IPS-NIHi11 (cell line): Measurements from ENCODE around the gene GAS7.

ENCODE experiments used
- DNase-seq: peaks from one replicate; pipeline ENCODE4 v3.0.0; 2012; ENCODE audit warnings: mixed read lengths, low spot score

The GAS7 gene

GRCh38 chr17:9916108-9916507 is 282.3 kb downstream of the GAS7 start:
- DNase-seq, result no peak

GRCh38 chr17:9913476-9913875 is 284.9 kb downstream of the GAS7 start:
- no peak for DNase-seq

DNA sequence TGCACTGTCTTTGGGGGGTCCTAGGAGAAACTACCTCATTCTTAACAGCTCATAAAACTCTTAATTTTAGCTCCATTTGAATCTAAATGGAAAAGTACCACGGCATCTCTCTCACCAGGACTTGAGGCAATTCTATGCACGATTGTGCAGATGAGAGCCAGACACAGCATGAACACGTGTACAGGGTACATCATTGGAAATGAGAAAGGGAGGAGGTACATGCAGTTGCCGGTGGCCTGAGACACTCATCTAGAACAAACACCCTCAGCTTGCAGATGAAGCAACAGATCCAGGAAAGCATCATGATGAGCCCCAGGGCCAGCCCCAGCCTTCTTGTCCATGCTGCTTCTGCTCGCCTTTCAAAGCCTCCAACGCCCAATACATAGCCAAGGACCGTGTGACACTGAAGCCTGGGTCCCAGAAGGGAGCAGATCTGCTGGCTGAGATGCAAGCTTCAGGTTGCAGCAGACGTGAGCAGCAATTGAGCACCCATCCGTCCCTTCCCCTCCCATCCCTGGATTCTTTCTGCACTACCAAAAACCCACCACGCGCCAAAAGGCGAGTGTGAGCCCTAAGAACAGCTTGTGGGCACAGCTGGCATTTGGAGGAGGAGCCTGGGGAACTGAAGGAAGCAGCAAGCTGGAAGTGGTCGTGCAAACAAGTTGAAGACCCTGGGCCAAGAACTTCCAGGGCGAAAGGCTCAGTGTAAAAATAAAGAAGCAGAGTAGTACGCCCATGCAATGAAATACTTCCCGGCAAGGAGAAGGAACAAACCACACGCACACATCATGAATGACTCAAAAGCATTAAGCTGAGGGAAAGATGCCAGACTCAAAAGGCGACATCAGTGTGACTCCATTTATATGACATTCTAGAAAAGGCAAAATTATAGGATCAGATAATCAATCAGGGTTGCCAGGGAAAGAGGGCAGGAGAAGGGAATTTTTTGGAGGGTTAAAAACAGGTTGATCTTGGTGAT is 286.0 kb downstream of the GAS7 start:
- no peak for DNase-seq

GRCh38 chr17:9911089-9911488 is 287.3 kb downstream of the GAS7 start:
- no peak for DNase-seq

DNA sequence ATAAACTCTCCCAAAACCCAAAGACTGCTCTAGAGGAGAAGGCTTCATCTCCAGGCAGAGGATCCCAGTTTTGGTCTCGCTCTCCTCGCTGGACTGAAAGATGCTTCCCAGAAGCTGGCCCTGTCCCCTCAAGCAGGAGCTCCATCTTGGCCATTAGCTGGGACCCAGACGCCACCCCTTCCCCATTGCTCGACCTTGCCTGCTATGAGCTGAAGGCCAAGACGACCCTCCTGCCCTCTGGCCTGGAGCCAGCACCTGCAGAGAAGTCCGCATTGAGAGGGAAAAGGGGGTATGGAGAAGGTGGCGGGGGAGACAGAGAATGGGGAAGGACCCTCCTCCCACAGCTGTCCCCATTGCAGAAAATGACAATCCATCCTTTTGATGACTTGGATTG is 289.8 kb downstream of the GAS7 start:
- DNase-seq, result no peak

DNA sequence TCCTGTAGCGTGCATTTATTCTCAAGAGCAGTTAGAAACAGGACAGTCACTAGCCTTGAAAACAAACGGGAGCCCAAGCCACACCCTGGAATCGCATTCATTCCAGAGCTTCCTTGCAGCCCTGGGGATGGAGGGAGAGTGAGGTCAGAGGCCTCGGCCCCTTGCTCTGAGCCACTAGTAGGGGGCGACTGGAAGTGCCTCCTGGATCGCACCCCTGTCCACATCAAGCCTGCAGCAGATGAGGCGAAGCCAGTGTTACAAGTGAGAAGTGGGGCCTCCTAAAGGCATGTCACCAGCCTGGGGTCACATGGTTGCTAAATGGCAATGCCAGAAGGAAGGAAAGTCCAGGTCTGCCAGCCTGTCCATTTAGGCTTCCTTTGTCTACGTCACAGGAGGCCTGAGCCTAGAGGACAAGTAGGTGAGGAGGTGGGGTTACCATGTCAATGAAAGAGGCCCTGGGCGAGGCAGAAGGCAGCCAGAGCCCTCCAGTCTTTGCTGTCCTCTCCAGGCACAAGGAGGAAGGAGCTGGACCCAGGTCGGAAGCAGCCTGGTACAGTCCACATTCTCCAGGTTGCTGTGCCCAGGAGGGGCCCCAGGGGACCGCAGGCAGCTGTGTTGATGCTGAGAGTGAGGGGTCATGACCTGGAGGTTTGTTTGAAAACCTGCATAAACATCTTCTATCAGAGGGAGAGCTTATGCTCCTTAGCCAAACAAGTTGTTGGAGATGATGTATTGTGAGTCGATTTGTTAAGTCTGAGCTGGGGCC is 290.3 kb downstream of the GAS7 start:
- peak; percentile 35 for DNase-seq

- no peak for DNase-seq
Observed at GRCh38 chr17:9907131-9907530, 291.3 kb downstream of the GAS7 start.

- no peak for DNase-seq
Observed at GRCh38 chr17:9906616-9907015, 291.8 kb downstream of the GAS7 start.

- DNase-seq, result peak; percentile 87
Observed at GRCh38 chr17:9905902-9906301, 292.5 kb downstream of the GAS7 start.

DNA sequence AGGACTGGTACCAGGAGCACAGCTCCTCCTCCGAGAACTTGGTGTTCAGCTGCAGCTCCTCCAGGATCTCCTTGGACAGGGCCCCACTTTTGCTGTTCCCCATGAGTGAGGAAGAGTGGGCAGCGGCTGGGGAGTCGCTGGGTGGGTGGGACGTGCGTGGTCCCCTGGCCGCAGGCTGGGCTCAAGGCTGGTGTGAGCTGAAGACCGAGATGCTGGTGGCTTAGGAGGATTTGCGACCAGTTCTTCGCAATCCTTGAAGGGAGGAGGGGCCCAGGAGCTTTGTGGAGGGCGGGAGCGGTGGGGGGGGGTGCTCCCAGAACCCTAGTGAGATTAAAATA is 293.4 kb downstream of the GAS7 start, which contains the start of gene RCVRN:
TSS of gene RCVRN (minus strand) at position 194 of the 338 bp plus-strand sequence. CDS start at position 103, 91 bp downstream.
- DNase-seq, result no peak

- DNase-seq, result no peak
Observed at GRCh38 chr17:9904277-9905077, 293.9 kb downstream of the GAS7 start.

GRCh38 chr17:9902120-9902519 is 296.3 kb downstream of the GAS7 start:
- DNase-seq, result peak; percentile 38

GRCh38 chr17:9900784-9901183 is 297.6 kb downstream of the GAS7 start:
- no peak for DNase-seq

- no peak for DNase-seq
Observed at GRCh38 chr17:9900044-9900594, 298.3 kb downstream of the GAS7 start.

DNA sequence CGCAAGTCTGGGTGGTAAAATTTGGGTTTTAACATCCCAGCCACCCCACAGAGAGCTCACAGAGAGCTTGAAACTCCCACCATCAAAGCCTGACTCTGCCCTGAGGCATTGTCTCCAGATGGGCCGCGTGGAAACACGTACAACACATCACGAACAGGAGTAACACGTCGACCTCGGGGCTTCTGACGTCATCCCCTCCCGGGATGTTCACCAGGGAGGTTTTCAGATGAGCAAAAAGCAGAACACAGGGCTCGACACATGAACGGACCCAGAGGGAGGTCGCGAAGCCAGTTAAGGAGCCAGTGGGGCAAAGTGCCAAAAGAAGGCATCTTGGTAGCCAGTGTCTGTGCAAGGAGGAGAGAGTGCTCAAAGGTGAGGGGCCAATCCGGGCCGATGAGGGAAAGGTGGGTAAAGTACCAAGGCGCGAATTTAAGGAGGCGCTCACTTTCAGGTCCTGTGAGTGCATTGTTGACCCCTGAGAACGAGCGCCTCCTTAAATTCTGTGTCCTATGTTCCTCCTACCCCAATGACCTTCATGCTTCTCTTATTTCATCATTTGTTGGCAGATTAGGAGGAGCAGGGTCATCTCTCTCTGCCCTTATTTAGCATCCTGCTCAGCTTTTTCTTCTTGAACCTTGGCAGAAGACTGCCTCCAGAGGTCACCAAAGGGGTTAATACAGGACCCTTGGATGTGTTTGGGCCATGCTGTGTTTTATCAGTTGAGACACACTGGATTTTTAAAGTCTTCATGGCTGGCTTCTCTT is 298.9 kb downstream of the GAS7 start:
- no peak for DNase-seq

DNA sequence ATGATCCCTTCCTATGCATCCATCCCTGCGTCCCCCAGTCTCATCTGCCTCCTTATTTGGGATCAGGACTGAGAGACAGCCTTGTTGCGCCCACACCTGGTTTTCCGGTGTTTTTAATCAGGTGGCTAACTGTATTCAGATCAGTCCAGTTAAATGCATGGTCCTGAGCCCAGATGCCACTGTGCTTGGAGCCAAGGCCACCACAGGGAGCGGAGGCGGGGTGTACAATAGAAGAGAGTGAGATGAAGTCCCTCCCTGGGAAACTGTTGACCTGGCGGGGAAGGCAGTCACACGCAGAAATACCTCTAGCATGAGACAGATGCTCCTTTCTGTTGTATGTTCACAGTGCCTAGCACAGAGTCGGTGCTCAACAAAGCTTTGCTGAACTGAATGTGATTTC is 299.6 kb downstream of the GAS7 start:
- no peak for DNase-seq

- no peak for DNase-seq
Observed at GRCh38 chr17:9897372-9897968, 300.9 kb downstream of the GAS7 start.

DNA sequence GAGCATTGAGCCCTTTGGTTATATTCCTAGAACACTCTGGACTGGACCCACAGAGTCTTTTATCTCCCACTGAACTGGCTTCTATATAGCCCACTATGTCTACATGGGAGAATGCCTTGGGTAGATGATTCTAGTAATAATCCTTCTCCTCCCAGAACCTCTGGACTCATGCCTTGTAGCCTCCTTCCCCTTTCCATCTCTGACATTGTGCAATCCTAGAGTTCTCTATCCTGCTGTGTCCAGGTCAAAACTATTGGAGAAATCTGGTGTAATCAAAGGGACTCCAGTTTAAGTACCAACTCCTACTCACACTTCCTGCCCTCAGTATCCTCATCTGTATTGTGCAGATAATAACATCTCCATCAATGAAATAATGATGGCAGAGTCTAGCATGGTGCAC is 302.5 kb downstream of the GAS7 start:
- no peak for DNase-seq

GRCh38 chr17:9894231-9894630 is 304.2 kb downstream of the GAS7 start:
- DNase-seq, result no peak

DNA sequence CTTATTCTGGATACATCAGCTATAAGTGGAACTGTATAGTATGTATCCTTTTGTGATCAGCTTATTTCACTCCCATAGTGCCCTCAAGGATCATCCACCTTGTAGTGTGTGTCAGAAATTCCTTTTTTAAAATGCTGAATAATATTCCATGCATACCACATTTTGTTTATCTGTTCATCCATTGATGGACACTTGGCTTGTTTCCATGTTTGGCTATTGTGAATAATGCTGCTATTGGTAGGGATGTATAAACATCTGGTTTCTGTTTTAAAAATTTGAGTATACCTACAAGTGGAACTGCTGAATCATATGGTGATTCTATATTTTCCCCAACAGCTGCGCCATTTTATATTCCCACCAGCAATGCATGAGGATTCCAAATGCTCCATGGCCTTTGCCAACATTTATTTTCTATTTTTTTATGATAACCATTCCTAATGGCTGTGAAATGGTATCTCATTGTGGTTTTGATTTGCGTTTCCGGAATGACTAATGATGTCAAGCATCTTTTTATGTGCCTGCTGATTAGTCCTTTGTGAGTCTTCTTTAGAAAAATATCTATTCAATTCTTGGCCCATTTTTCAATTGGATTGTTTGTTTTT is 304.9 kb downstream of the GAS7 start:
- no peak for DNase-seq
